ENCODE measurements around the gene WBP2. TPM values are rescaled to one million over a fixed set of nuclear protein-coding genes. Genes with fewer than 3 reads are reported as not detected.

The WBP2 gene
- total and polyA plus RNA-seq, 9 of the 15 experiments (the other 6 are each of a cell fraction or from before 2014, with no cell fraction given): 2.2 to 74.3 (median 20.0) TPM

GRCh38 chr17:75895370-75896155 lies 40.4 kb upstream of the WBP2 start (continued):
- no peak for TF ChIP-seq MBD1 (CRISPR knock-in tag; IDR thresholded peaks at IDR 0.05)
- TF ChIP-seq ELK1 (CRISPR knock-in tag; IDR thresholded peaks at IDR 0.05): no peak
- no peak for TF ChIP-seq CREM (IDR thresholded peaks at IDR 0.05; ENCODE audit: low read depth)
- no peak for TF ChIP-seq SNAPC5 (CRISPR knock-in tag; IDR thresholded peaks at IDR 0.05)
- no peak for TF ChIP-seq SETDB1 (IDR thresholded peaks at IDR 0.05; ENCODE audit: low read length)
- TF ChIP-seq E2F3 (CRISPR knock-in tag; IDR thresholded peaks at IDR 0.05): no peak
- TF ChIP-seq ZNF282 (CRISPR knock-in tag; IDR thresholded peaks at IDR 0.05): 0 out of 2 replicates have a peak, but pooled peaks have one; percentile 39
- no peak for TF ChIP-seq FOXP1 (CRISPR knock-in tag; IDR thresholded peaks at IDR 0.05)
- no peak for TF ChIP-seq FOSL1 (tag; conservative IDR thresholded peaks at IDR 0.05)
- TF ChIP-seq SREBF2 (CRISPR knock-in tag; IDR thresholded peaks at IDR 0.05): no peak
- peak; percentile 40; the same call in 1 of the 2 replicates for TF ChIP-seq ZNF589 (CRISPR knock-in tag; IDR thresholded peaks at IDR 0.05; ENCODE audit: low read depth)
- no peak for TF ChIP-seq GTF3C2 (IDR thresholded peaks at IDR 0.05; ENCODE audit: borderline replicate concordance, extremely low read depth, insufficient read length)
- TF ChIP-seq TARDBP (IDR thresholded peaks at IDR 0.05): no peak
- no peak for TF ChIP-seq CHD4 (IDR thresholded peaks at IDR 0.05; ENCODE audit: insufficient read depth, insufficient replicate concordance, low read depth, low read length, poor library complexity, severe bottlenecking)
- TF ChIP-seq IRF1 (CRISPR knock-in tag; IDR thresholded peaks at IDR 0.05; ENCODE audit: borderline replicate concordance): no peak
- TF ChIP-seq NFXL1 (CRISPR knock-in tag; IDR thresholded peaks at IDR 0.05): no peak
- 0 out of 2 replicates have a peak, but pooled peaks have one; percentile 13 for TF ChIP-seq TRIM25 (IDR thresholded peaks at IDR 0.05; ENCODE audit: borderline replicate concordance)
- TF ChIP-seq BRF1 (IDR thresholded peaks at IDR 0.05; ENCODE audit: borderline replicate concordance, extremely low read depth, insufficient read length): no peak

Measured in K562 (cell line).